HEK293 (cell line): ENCODE results near the gene LRRC75A.

Experiments used
- YY1 ChIP-seq: fragments of 450-650 bp; formaldehyde crosslinking; IDR thresholded peaks from 2 replicates; pipeline ENCODE4 v1.5.1; 2018; ENCODE audit warnings: missing biosample characterization, missing genetic modification characterization
- YY2 ChIP-seq: fragments of 450-650 bp; formaldehyde crosslinking; IDR thresholded peaks from 2 replicates; pipeline ENCODE4 v1.5.1; 2016; ENCODE audit warnings: missing biosample characterization, missing genetic modification characterization
- ZNF121 ChIP-seq: fragments of 450-650 bp; formaldehyde crosslinking; IDR thresholded peaks from 2 replicates; pipeline ENCODE4 v1.5.1; 2016; ENCODE audit warnings: missing biosample characterization, missing genetic modification characterization
- ZNF155 ChIP-seq: fragments of 450-650 bp; formaldehyde crosslinking; IDR thresholded peaks from 2 replicates; pipeline ENCODE4 v1.5.1; 2016; ENCODE audit warnings: missing biosample characterization, missing genetic modification characterization
- ZNF202 ChIP-seq: fragments of 450-650 bp; formaldehyde crosslinking; IDR thresholded peaks from 2 replicates; pipeline ENCODE4 v1.5.1; 2016; ENCODE audit warnings: missing biosample characterization, missing genetic modification characterization, borderline replicate concordance
- ZNF843 ChIP-seq: fragments of 450-650 bp; formaldehyde crosslinking; IDR thresholded peaks from 2 replicates; pipeline ENCODE4 v1.5.1; 2016; ENCODE audit warnings: missing biosample characterization, missing genetic modification characterization
- TF ChIP-seq, protein P1 (sequence below): fragments of 450-650 bp; formaldehyde crosslinking; IDR thresholded peaks from 2 replicates; pipeline ENCODE4 v1.5.1; 2016; ENCODE audit warnings: missing biosample characterization, missing genetic modification characterization
- TF ChIP-seq, protein P2 (sequence below): fragments of 450-650 bp; IDR thresholded peaks from 2 replicates; pipeline ENCODE4 v1.5.1; 2018; ENCODE audit warnings: missing biosample characterization, missing genetic modification characterization
- TF ChIP-seq, protein P3 (sequence below): fragments of 450-650 bp; formaldehyde crosslinking; IDR thresholded peaks from 2 replicates; pipeline ENCODE4 v1.5.1; 2016; ENCODE audit warnings: missing biosample characterization, missing genetic modification characterization

DNA sequence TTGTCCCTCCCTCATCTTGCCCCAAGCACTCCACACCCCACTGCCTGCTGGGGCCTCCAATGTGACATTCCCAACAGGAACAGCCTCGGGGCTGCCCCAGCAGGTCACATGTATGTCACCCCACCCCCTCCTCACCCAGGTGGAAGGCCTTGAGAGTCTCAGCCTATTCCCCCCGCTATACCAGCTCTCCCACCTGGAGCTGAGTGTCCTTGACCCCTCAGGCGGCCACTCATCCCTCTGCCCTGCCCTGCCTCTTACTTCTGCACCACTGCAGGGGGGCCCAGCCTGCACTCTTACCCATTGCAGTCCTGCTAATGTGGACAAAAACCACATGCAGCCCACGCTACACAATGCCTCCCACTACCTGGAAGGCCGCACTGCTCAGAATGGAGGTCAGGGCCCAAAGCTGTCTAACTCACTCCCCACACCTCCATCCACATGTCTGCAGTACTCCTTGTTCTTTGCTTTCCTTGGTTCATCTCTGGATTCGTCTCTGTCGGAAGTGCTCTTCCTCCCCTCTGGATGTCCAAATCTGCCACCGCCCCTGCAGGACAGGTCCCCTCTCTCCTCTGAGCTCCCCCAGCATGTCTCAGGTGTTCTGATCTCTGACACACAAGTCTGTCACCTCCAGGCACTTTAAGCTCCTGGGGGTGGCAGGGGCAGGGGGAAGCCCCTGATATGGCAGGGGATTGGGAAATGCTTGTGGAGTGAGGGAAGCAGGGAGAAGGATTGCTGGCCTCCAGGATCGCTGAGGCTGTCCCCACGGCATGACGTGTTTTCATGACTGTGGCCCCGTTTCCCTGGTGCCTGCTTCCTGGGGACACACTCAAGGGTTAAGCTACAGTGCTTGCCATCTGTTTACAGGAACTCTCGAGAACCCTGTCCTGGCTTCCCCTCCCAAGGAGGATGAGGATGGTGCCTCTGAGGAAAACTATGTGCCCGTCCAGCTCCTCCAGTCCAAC is 55.8 kb downstream of the LRRC75A start:
- no peak for TF ChIP-seq YY2
- TF ChIP-seq, protein P1, sequence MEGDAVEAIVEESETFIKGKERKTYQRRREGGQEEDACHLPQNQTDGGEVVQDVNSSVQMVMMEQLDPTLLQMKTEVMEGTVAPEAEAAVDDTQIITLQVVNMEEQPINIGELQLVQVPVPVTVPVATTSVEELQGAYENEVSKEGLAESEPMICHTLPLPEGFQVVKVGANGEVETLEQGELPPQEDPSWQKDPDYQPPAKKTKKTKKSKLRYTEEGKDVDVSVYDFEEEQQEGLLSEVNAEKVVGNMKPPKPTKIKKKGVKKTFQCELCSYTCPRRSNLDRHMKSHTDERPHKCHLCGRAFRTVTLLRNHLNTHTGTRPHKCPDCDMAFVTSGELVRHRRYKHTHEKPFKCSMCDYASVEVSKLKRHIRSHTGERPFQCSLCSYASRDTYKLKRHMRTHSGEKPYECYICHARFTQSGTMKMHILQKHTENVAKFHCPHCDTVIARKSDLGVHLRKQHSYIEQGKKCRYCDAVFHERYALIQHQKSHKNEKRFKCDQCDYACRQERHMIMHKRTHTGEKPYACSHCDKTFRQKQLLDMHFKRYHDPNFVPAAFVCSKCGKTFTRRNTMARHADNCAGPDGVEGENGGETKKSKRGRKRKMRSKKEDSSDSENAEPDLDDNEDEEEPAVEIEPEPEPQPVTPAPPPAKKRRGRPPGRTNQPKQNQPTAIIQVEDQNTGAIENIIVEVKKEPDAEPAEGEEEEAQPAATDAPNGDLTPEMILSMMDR (tag by site-specific recombination), result no peak
- TF ChIP-seq, protein P2, sequence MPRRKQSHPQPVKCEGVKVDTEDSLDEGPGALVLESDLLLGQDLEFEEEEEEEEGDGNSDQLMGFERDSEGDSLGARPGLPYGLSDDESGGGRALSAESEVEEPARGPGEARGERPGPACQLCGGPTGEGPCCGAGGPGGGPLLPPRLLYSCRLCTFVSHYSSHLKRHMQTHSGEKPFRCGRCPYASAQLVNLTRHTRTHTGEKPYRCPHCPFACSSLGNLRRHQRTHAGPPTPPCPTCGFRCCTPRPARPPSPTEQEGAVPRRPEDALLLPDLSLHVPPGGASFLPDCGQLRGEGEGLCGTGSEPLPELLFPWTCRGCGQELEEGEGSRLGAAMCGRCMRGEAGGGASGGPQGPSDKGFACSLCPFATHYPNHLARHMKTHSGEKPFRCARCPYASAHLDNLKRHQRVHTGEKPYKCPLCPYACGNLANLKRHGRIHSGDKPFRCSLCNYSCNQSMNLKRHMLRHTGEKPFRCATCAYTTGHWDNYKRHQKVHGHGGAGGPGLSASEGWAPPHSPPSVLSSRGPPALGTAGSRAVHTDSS (tag by site-specific recombination), result no peak
- no peak for TF ChIP-seq ZNF202
- no peak for TF ChIP-seq ZNF843 (tag by site-specific recombination)
- no peak for TF ChIP-seq ZNF121 (tag by site-specific recombination)
- no peak for TF ChIP-seq ZNF155 (tag by site-specific recombination)
- TF ChIP-seq, protein P3, sequence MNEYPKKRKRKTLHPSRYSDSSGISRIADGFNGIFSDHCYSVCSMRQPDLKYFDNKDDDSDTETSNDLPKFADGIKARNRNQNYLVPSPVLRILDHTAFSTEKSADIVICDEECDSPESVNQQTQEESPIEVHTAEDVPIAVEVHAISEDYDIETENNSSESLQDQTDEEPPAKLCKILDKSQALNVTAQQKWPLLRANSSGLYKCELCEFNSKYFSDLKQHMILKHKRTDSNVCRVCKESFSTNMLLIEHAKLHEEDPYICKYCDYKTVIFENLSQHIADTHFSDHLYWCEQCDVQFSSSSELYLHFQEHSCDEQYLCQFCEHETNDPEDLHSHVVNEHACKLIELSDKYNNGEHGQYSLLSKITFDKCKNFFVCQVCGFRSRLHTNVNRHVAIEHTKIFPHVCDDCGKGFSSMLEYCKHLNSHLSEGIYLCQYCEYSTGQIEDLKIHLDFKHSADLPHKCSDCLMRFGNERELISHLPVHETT (tag by site-specific recombination), result no peak
- TF ChIP-seq YY1, result no peak
